GM19468 (cell line): ENCODE data around the gene C19orf18.
A peak's percentile ranks its signal among the peaks of the same experiment; 100 is the strongest.
"Not testable (repeated sequence)": the region's sequence is repeated elsewhere in the genome, so short reads cannot be mapped to it uniquely, and the experiment has no call there.

ENCODE experiments used
- ATAC-seq: cut with Tn5 transposase; IDR thresholded peaks from one replicate; pipeline ENCODE4 v1.9.1; 2021; ENCODE audit warnings: mild to moderate bottlenecking, moderate library complexity, moderate number of reproducible peaks; ENCODE audit not compliant: unreplicated experiment; ENCODE audit errors: extremely low read depth

Gene C19orf18

GRCh38 chr19:57974434-57974833, at the start of gene C19orf18:
TSS of gene C19orf18 (minus strand) at chr19:57974534. CDS start at chr19:57974432, 102 bp downstream.
- ATAC-seq = no peak

GRCh38 chr19:58022283-58022660, 47.9 kb upstream of the C19orf18 start:
- no peak for ATAC-seq

GRCh38 chr19:58021541-58022282, 47.4 kb upstream of the C19orf18 start:
- no peak for ATAC-seq

- no peak for ATAC-seq
These were observed 45.8 kb upstream of the C19orf18 start for GRCh38 chr19:58020129-58020528.

GRCh38 chr19:58014141-58014540, 39.8 kb upstream of the C19orf18 start:
- ATAC-seq = no peak

GRCh38 chr19:58010507-58010906, 36.2 kb upstream of the C19orf18 start:
- no peak for ATAC-seq

GRCh38 chr19:58009666-58010301, 35.5 kb upstream of the C19orf18 start:
- ATAC-seq = peak; percentile 68

GRCh38 chr19:58009301-58009665, 34.9 kb upstream of the C19orf18 start:
- no peak for ATAC-seq

GRCh38 chr19:58008877-58009276, 34.5 kb upstream of the C19orf18 start:
- not testable (repeated sequence) for ATAC-seq

GRCh38 chr19:58007285-58007684, 33.0 kb upstream of the C19orf18 start:
- no peak for ATAC-seq

GRCh38 chr19:58003174-58003828, 29.0 kb upstream of the C19orf18 start:
- ATAC-seq = no peak

GRCh38 chr19:58002384-58003173, 28.2 kb upstream of the C19orf18 start, which contains the start of gene ZNF606:
TSS of gene ZNF606 (minus strand) at chr19:58002820. CDS start at chr19:58001319, 1,501 bp downstream.
- ATAC-seq = peak; percentile 81

GRCh38 chr19:58001895-58002369, 27.6 kb upstream of the C19orf18 start:
- ATAC-seq = no peak

GRCh38 chr19:58000677-58001076, 26.3 kb upstream of the C19orf18 start:
- no peak for ATAC-seq

GRCh38 chr19:57992841-57993240, 18.5 kb upstream of the C19orf18 start:
- no peak for ATAC-seq

GRCh38 chr19:57978586-57979289, 4.4 kb upstream of the C19orf18 start:
- no peak for ATAC-seq

- ATAC-seq = no peak
These were observed 9.6 kb downstream of the C19orf18 start for GRCh38 chr19:57964761-57965160.

GRCh38 chr19:57961785-57962184, 12.5 kb downstream of the C19orf18 start:
- ATAC-seq = no peak

GRCh38 chr19:57954996-57955395, 19.3 kb downstream of the C19orf18 start:
- ATAC-seq = no peak

GRCh38 chr19:57949702-57950101, 24.6 kb downstream of the C19orf18 start:
- ATAC-seq = no peak
